Stimulated activated CD4-positive, alpha-beta T cell treated with anti-CD3 and anti-CD28 coated beads, Interleukin-2, amount 100 ng/mL, for 24 hours (primary cell): Measurements from ENCODE around the gene EXOC3L4.

ENCODE experiments used
- DNase-seq, 2 donors: peaks; one replicate each; pipeline ENCODE4 v3.0.0-alpha.2; 2020

Gene EXOC3L4

GRCh38 chr14:103093856-103094405 lies 594 bp upstream of the EXOC3L4 start:
- DNase-seq, result no peak

- DNase-seq, result no peak
Observed at GRCh38 chr14:103095210-103095778, 769 bp downstream of the EXOC3L4 start.

- no peak for DNase-seq
Observed at GRCh38 chr14:103096387-103096786, 1.9 kb downstream of the EXOC3L4 start.

- DNase-seq, result no peak
Observed at GRCh38 chr14:103097244-103097993, 2.9 kb downstream of the EXOC3L4 start.

GRCh38 chr14:103097994-103098957 lies 3.8 kb downstream of the EXOC3L4 start:
- DNase-seq, result no peak

GRCh38 chr14:103099081-103099732 lies 4.7 kb downstream of the EXOC3L4 start:
- DNase-seq, result no peak

- no peak for DNase-seq
Observed at GRCh38 chr14:103099733-103100280, 5.3 kb downstream of the EXOC3L4 start.

GRCh38 chr14:103100281-103101121 lies 6.0 kb downstream of the EXOC3L4 start:
- no peak for DNase-seq

- no peak for DNase-seq
Observed at GRCh38 chr14:103101257-103101962, 6.9 kb downstream of the EXOC3L4 start.

GRCh38 chr14:103101963-103102688 lies 7.6 kb downstream of the EXOC3L4 start:
- no peak for DNase-seq

GRCh38 chr14:103102689-103103260 lies 8.2 kb downstream of the EXOC3L4 start:
- no peak for DNase-seq

- peak in 1 of 2 donors; percentile 36 for DNase-seq
Observed at GRCh38 chr14:103103461-103104388, 9.2 kb downstream of the EXOC3L4 start.

GRCh38 chr14:103104389-103104653 lies 9.8 kb downstream of the EXOC3L4 start:
- DNase-seq, result no peak

- peak; percentile 77 to 81 for DNase-seq
Observed at GRCh38 chr14:103104654-103105452, 10.3 kb downstream of the EXOC3L4 start.

GRCh38 chr14:103105580-103106150 lies 11.1 kb downstream of the EXOC3L4 start:
- no peak for DNase-seq

GRCh38 chr14:103107455-103107854 lies 12.9 kb downstream of the EXOC3L4 start:
- no peak for DNase-seq
